Fibroblast of mammary gland (primary cell): ENCODE data around the gene HCN4.

Experiments
- DNase-seq: peaks from one replicate; pipeline ENCODE4 v3.0.0-alpha.2; 2010; ENCODE audit warnings: low read depth
- H3K4me3 ChIP-seq: 2 replicates; pipeline ENCODE4 v1.5.1; 2011; ENCODE audit warnings: low read depth, mild to moderate bottlenecking, low read length, moderate library complexity; ENCODE audit not compliant: control insufficient read depth
- CTCF ChIP-seq: conservative IDR thresholded peaks from 2 replicates; pipeline ENCODE4 v1.5.1; 2011; ENCODE audit warnings: low read depth, low read length, inconsistent platforms; ENCODE audit not compliant: control insufficient read depth, insufficient read depth

The HCN4 gene

GRCh38 chr15:73362900-73363299, 5.9 kb downstream of the HCN4 start:
- no peak for DNase-seq
- no peak for TF ChIP-seq CTCF
- no peak overlapping the region for H3K4me3 ChIP-seq

DNA sequence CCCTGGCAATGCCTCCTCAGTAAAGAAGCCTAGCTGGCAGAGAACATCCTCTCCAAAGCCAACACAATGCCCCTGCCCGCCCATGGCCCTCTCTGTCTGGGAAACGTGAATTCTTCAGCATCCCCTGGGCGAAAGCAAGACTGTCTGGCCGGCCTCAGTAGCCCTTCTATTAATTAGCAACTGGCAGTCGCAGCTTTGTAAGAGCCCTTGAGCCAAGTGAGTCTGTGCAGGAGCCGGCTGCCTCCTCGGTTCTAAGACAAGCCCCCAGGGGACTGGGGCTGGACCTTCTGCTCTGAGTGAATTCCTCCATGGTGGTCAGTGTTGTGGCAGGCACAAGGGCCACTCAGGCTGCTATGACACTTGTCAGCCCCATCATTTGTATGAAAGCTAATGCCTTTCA, 7.4 kb downstream of the HCN4 start:
- no peak overlapping the region for H3K4me3 ChIP-seq
- DNase-seq, result no peak
- no peak for TF ChIP-seq CTCF

GRCh38 chr15:73359651-73360050, 9.1 kb downstream of the HCN4 start:
- no peak for DNase-seq
- no peak for TF ChIP-seq CTCF
- H3K4me3 ChIP-seq, result no peak overlapping the region

GRCh38 chr15:73357999-73358665, 10.6 kb downstream of the HCN4 start:
- no peak for DNase-seq
- H3K4me3 ChIP-seq, result no peak overlapping the region
- no peak for TF ChIP-seq CTCF

DNA sequence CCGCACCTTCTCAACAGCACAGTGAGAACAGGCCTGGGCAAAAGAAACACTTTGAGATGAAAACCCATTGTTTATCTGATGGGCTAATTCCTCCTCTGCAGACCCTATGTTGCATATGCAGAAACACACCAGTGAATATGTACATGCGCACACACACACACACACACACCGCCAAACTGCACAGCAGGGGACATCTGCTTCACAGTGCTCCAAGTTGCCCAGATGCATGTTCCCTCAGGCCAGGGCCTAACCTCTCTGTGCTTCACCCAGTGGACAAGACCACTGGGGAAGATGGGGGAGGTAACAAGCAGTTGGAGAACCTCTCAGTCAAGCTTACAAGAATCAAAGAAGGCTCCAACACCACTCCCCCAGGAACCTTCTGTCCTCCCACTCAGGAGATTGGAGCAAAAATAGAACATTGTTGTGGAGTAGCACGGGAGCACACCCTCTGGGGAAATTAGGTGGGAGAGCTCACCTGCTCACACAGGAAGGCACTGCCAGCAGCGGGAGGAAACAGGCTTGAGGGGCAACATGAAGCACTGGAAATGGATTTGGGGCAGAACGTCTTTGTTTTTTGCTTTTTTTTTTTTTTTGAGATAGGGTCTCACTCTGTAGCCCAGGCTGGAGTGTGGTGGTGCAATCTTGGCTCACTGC, 13.0 kb downstream of the HCN4 start:
- TF ChIP-seq CTCF, result no peak
- no peak overlapping the region for H3K4me3 ChIP-seq
- no peak for DNase-seq

- no peak overlapping the region for H3K4me3 ChIP-seq
- no peak for DNase-seq
- TF ChIP-seq CTCF, result no peak
Observed at GRCh38 chr15:73354241-73354640, 14.5 kb downstream of the HCN4 start.
